ENCODE data around the gene CILP2.

The CILP2 gene

GRCh38 chr19:19525611-19526380 lies 12.3 kb upstream of the CILP2 start (continued):
- TF ChIP-seq ZIC2 (tag by site-specific recombination; IDR thresholded peaks at IDR 0.05) (peak; percentile 49), ZNF580 (tag by site-specific recombination; IDR thresholded peaks at IDR 0.05) (no peak), ZNF707 (tag by site-specific recombination; IDR thresholded peaks at IDR 0.05) (no peak), KLF1 (tag by site-specific recombination; IDR thresholded peaks at IDR 0.05) (no peak), TSHZ1 (tag by site-specific recombination; IDR thresholded peaks at IDR 0.05; ENCODE audit: borderline replicate concordance) (no peak)

- TF ChIP-seq GLI2 (tag by site-specific recombination; IDR thresholded peaks at IDR 0.05; ENCODE audit: borderline replicate concordance, low read depth) = no peak
- TF ChIP-seq ZNF677 (tag by site-specific recombination; IDR thresholded peaks at IDR 0.05) = no peak
- no peak for TF ChIP-seq ZNF692 (tag by site-specific recombination; IDR thresholded peaks at IDR 0.05)
- TF ChIP-seq GLI4 (tag by site-specific recombination; IDR thresholded peaks at IDR 0.05) = no peak
- TF ChIP-seq ZNF529 (tag by site-specific recombination; IDR thresholded peaks at IDR 0.05; ENCODE audit: insufficient replicate concordance) = no peak
- no peak for TF ChIP-seq ZNF112 (tag by site-specific recombination; IDR thresholded peaks at IDR 0.05)
- no peak for TF ChIP-seq ZEB2 (tag by site-specific recombination; IDR thresholded peaks at IDR 0.05)
- no peak for TF ChIP-seq ZSCAN30 (tag by site-specific recombination; IDR thresholded peaks at IDR 0.05)
- TF ChIP-seq ZBTB26 (tag by site-specific recombination; optimal IDR thresholded peaks at IDR 0.05) = no peak
- no peak for TF ChIP-seq ZNF513 (tag by site-specific recombination; IDR thresholded peaks at IDR 0.05)
- no peak for TF ChIP-seq ZNF221 (tag by site-specific recombination; IDR thresholded peaks at IDR 0.05; ENCODE audit: borderline replicate concordance)
- TF ChIP-seq ZBTB8A (tag by site-specific recombination; IDR thresholded peaks at IDR 0.05) = no peak
- no peak for TF ChIP-seq ELK4 (IDR thresholded peaks at IDR 0.05; ENCODE audit: borderline replicate concordance, low read depth, low read length)
- TF ChIP-seq ZNF19 (tag by site-specific recombination; IDR thresholded peaks at IDR 0.05; ENCODE audit: low read depth) = no peak
- ChIA-PET CTCF (no interaction called here), POLR2A (no interaction called here)
- Histone ChIP-seq H3K9me3 (ENCODE audit: control insufficient read depth, insufficient read depth, low read depth, low read length) (no peaks in the 10 kb centered on the region), H3K36me3 (ENCODE audit: control insufficient read depth in 2 of 2, insufficient read depth in 1 of 2, low read length in 2 of 2) (peaks cover 13 to 65% of the 10 kb centered on the region in 2 experiments; a peak in 2 of 3 replicates), H3K4me3 (ENCODE audit: low read depth, low read length) (no peak overlapping the region), H3K4me1 (ENCODE audit: control insufficient read depth, insufficient read depth, low read length) (no peaks in the 10 kb centered on the region), H3K27ac (ENCODE audit: extremely low read depth, low read depth, low read length) (no peak overlapping the region)
Measured at GRCh38 chr19:19526581-19527370, 11.3 kb upstream of the CILP2 start.
